ENCODE data around the gene RPL4.

GRCh38 chr15:66498501-66499386 is 5.9 kb downstream of the RPL4 start:
- peak; percentile 43 for TF ChIP-seq CTCF (IDR thresholded peaks at IDR 0.05)
- no peak for TF ChIP-seq ZFX (IDR thresholded peaks at IDR 0.05; ENCODE audit: borderline replicate concordance)

Data from 22Rv1 (cell line).